H9 (cell line): ENCODE results near the gene C3orf38. TPM values are rescaled to one million over a fixed set of nuclear protein-coding genes. Genes with fewer than 3 reads are reported as not detected.

Experiments used
- DNase-seq: peaks from one replicate; pipeline ENCODE4 v3.0.0-alpha.2; 2017
- H2AFZ ChIP-seq: one replicate; pipeline ENCODE4 v1.6.1; 2013; ENCODE audit warnings: mild to moderate bottlenecking, low read length, control low read depth, moderate library complexity
- H2AK5ac ChIP-seq: 2 replicates; pipeline ENCODE4 v1.6.1; 2013; ENCODE audit warnings: low read length, control low read depth, mixed read lengths; ENCODE audit not compliant: insufficient read length
- H2BK120ac ChIP-seq: one replicate; pipeline ENCODE4 v1.6.1; 2013; ENCODE audit warnings: low read depth, mild to moderate bottlenecking, low read length, control low read depth, inconsistent platforms; ENCODE audit not compliant: poor library complexity, severe bottlenecking
- H2BK12ac ChIP-seq: 2 replicates; pipeline ENCODE4 v1.6.1; 2013; ENCODE audit warnings: low read length, control low read depth, mixed read lengths, low read depth; ENCODE audit not compliant: insufficient read length
- H2BK15ac ChIP-seq: 2 replicates; pipeline ENCODE4 v1.6.1; 2013; ENCODE audit warnings: low read depth, low read length, control low read depth
- H2BK20ac ChIP-seq: one replicate; pipeline ENCODE4 v1.6.1; 2013; ENCODE audit warnings: low read depth, mild to moderate bottlenecking, low read length, control low read depth, inconsistent platforms; ENCODE audit not compliant: poor library complexity, severe bottlenecking
- H2BK5ac ChIP-seq: 2 replicates; pipeline ENCODE4 v1.6.1; 2013; ENCODE audit warnings: low read length, control low read depth, mixed read lengths; ENCODE audit not compliant: insufficient read length
- H3K14ac ChIP-seq: 2 replicates; pipeline ENCODE4 v1.6.1; 2013; ENCODE audit warnings: low read length, control low read depth; ENCODE audit not compliant: insufficient read depth
- H3K18ac ChIP-seq: 2 replicates; pipeline ENCODE4 v1.6.1; 2013; ENCODE audit warnings: low read depth, mild to moderate bottlenecking, mixed read lengths, low read length, control low read depth; ENCODE audit not compliant: insufficient read length
- H3K23ac ChIP-seq: 2 replicates; pipeline ENCODE4 v1.6.1; 2013; ENCODE audit warnings: low read length, control low read depth, mixed read lengths, low read depth; ENCODE audit not compliant: insufficient read length
- H3K23me2 ChIP-seq: 2 replicates; pipeline ENCODE4 v1.6.1; 2013; ENCODE audit warnings: low read depth, mild to moderate bottlenecking, mixed read lengths, low read length, control low read depth; ENCODE audit not compliant: insufficient read length, poor library complexity, severe bottlenecking
- H3K27ac ChIP-seq: 2 replicates; pipeline ENCODE4 v1.5.1; 2013; ENCODE audit warnings: low read length, control low read depth, mixed read lengths, low read depth; ENCODE audit not compliant: insufficient read length
- H3K27me3 ChIP-seq: 2 replicates; pipeline ENCODE4 v1.6.1; 2013; ENCODE audit warnings: low read length, control low read depth, inconsistent platforms; ENCODE audit not compliant: insufficient read depth
- H3K4ac ChIP-seq: 2 replicates; pipeline ENCODE4 v1.6.1; 2013; ENCODE audit warnings: low read depth, mild to moderate bottlenecking, control low read depth, inconsistent platforms, low read length, moderate library complexity
- H3K4me1 ChIP-seq: 2 replicates; pipeline ENCODE4 v1.6.1; 2013; ENCODE audit warnings: low read length, control low read depth, inconsistent platforms; ENCODE audit not compliant: insufficient read depth
- H3K4me2 ChIP-seq: 2 replicates; pipeline ENCODE4 v1.6.1; 2013; ENCODE audit warnings: low read length, control low read depth, mixed read lengths; ENCODE audit not compliant: insufficient read length, insufficient read depth
- H3K56ac ChIP-seq: 2 replicates; pipeline ENCODE4 v1.6.1; 2013; ENCODE audit warnings: low read depth, mild to moderate bottlenecking, mixed read lengths, low read length, control low read depth; ENCODE audit not compliant: insufficient read length
- H3K79me1 ChIP-seq: 2 replicates; pipeline ENCODE4 v1.6.1; 2013; ENCODE audit warnings: low read depth, mild to moderate bottlenecking, moderate library complexity, low read length, control low read depth, inconsistent platforms; ENCODE audit not compliant: insufficient read depth, poor library complexity, severe bottlenecking
- H3K79me2 ChIP-seq: 2 replicates; pipeline ENCODE4 v1.6.1; 2013; ENCODE audit warnings: low read length, control low read depth, inconsistent platforms; ENCODE audit not compliant: insufficient read depth
- H3K9ac ChIP-seq: 2 replicates; pipeline ENCODE4 v1.6.1; 2013; ENCODE audit warnings: low read length, control low read depth, mixed read lengths; ENCODE audit not compliant: insufficient read length; ENCODE audit errors: extremely low read depth
- H3K9me3 ChIP-seq: one replicate; pipeline ENCODE4 v1.6.1; 2013; ENCODE audit warnings: low read depth, low read length, inconsistent platforms; ENCODE audit not compliant: control insufficient read depth
- H3T11ph ChIP-seq: one replicate; pipeline ENCODE4 v1.6.1; 2013; ENCODE audit warnings: mild to moderate bottlenecking, low read length, control low read depth, inconsistent platforms
- H4K20me1 ChIP-seq: one replicate; pipeline ENCODE4 v1.6.1; 2013; ENCODE audit not compliant: control insufficient read depth, insufficient read length, insufficient read depth
- H4K5ac ChIP-seq: 2 replicates; pipeline ENCODE4 v1.6.1; 2013; ENCODE audit warnings: low read depth, mild to moderate bottlenecking, mixed read lengths, low read length, control low read depth; ENCODE audit not compliant: insufficient read length
- H4K8ac ChIP-seq: replicated peaks from 2 replicates; pipeline ENCODE4 v1.6.1; 2013; ENCODE audit warnings: low read length, control low read depth, mixed read lengths, low read depth; ENCODE audit not compliant: insufficient read length
- H4K91ac ChIP-seq: 2 replicates; pipeline ENCODE4 v1.6.1; 2013; ENCODE audit warnings: low read depth, mild to moderate bottlenecking, moderate library complexity, mixed read lengths, low read length, control low read depth; ENCODE audit not compliant: insufficient read length
- H3K27ac Mint-ChIP-seq, 3 experiments: 2 replicates in 2 of 3; 3 replicates in 1 of 3; pipeline ENCODE4 v1.8.0; 2020 to 2021; ENCODE audit warnings: mixed read lengths in 3 of 3, mild to moderate bottlenecking in 1 of 3, moderate library complexity in 1 of 3
- H3K27me3 Mint-ChIP-seq: 2 replicates; pipeline ENCODE4 v1.8.0; 2021; ENCODE audit warnings: low read depth, mild to moderate bottlenecking, moderate library complexity, mixed read lengths
- H3K36me3 Mint-ChIP-seq, 3 experiments: 2 replicates in 2 of 3; 3 replicates in 1 of 3; pipeline ENCODE4 v1.8.0; 2020 to 2021; ENCODE audit warnings: low read depth in 3 of 3, mixed read lengths in 3 of 3; ENCODE audit not compliant: insufficient read depth in 1 of 3
- H3K4me1 Mint-ChIP-seq, 2 experiments: 2 replicates each; pipeline ENCODE4 v1.8.0; 2020; ENCODE audit warnings: mixed read lengths in 2 of 2
- H3K4me3 Mint-ChIP-seq, 2 experiments: 2 replicates in 1 of 2; 3 replicates in 1 of 2; pipeline ENCODE4 v1.8.0; 2020 to 2021; ENCODE audit warnings: mild to moderate bottlenecking in 2 of 2, mixed read lengths in 2 of 2, moderate library complexity in 1 of 2
- H3K9me3 Mint-ChIP-seq, 2 experiments: 2 replicates in 1 of 2; 3 replicates in 1 of 2; pipeline ENCODE4 v1.8.0; 2020; ENCODE audit warnings: mild to moderate bottlenecking in 2 of 2, mixed read lengths in 2 of 2, moderate library complexity in 1 of 2
- WGBS: extraction: QIAGEN DNeasy Blood & Tissue Kit; methylation state at CpG from one replicate; pipeline ENCODE4 v1.1.7; 2013; ENCODE audit warnings: missing lambda C conversion rate, low lambda C conversion rate, mixed read lengths; ENCODE audit not compliant: insufficient read length; ENCODE audit errors: extremely low coverage; 5-methylcytosine and 5-hydroxymethylcytosine counted together
- total RNA-seq: library from RNA; stranded (reverse); gene quantifications from 2 replicates; pipeline ENCODE4 v1.2.1, GENCODE V29; 2021
- TF ChIP-seq, protein P1 (sequence below): fragments of 200-600 bp; sonication (generic); conservative IDR thresholded peaks from 3 replicates; pipeline ENCODE4 v1.8.0; 2021; ENCODE audit warnings: antibody characterized with exemption, mild to moderate bottlenecking

The C3orf38 gene
- total RNA-seq, 1 experiment from 2014 or later: 36.6 TPM

DNA sequence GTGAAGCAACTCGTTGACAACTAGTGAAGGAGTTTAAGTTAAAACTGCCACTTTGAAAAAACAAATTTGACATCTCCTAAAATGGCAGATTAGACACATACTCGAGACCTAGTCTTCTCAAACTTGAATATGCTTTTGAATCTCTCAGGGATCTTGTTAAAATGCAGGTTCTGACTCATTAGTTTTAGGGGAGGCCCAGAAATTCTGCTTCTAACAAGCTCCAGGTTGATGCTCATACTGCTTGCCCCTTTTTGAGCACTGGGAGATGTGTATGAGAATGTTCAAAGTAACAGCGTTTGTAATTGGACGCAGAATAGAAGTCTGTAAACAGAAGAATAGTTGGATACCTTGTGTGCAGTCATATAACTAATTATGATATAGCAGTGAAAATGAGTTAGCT is 1.6 kb downstream of the C3orf38 start:
- H2BK20ac ChIP-seq: no peak overlapping the region
- Mint-ChIP-seq H3K4me3 (peak overlapping the region; percentile 64 to 95), H3K27ac (no peak overlapping the region), H3K9me3 (no peaks in the 10 kb centered on the region; a peak in 1 of 5 replicates), H3K4me1 (peaks cover 18 to 23% of the 10 kb centered on the region in 2 experiments), H3K27me3 (no peaks in the 10 kb centered on the region; the same call in 1 of the 2 replicates), H3K36me3 (peaks cover 12 to 30% (median 29%) of the 10 kb centered on the region in 3 experiments)
- H4K20me1 ChIP-seq: no peaks in the 10 kb centered on the region
- no peak overlapping the region for H2BK15ac ChIP-seq
- peaks cover 19% of the 10 kb centered on the region; the same call in 1 of the 2 replicates for H3K79me2 ChIP-seq
- H2BK5ac ChIP-seq: no peak overlapping the region
- no peak overlapping the region for H3K23ac ChIP-seq
- DNase-seq: no peak
- no peaks in the 10 kb centered on the region for H3K27me3 ChIP-seq
- H2BK12ac ChIP-seq: no peak overlapping the region
- H4K8ac ChIP-seq: no peak overlapping the region
- no peaks in the 10 kb centered on the region for H3K79me1 ChIP-seq
- TF ChIP-seq, protein P1, sequence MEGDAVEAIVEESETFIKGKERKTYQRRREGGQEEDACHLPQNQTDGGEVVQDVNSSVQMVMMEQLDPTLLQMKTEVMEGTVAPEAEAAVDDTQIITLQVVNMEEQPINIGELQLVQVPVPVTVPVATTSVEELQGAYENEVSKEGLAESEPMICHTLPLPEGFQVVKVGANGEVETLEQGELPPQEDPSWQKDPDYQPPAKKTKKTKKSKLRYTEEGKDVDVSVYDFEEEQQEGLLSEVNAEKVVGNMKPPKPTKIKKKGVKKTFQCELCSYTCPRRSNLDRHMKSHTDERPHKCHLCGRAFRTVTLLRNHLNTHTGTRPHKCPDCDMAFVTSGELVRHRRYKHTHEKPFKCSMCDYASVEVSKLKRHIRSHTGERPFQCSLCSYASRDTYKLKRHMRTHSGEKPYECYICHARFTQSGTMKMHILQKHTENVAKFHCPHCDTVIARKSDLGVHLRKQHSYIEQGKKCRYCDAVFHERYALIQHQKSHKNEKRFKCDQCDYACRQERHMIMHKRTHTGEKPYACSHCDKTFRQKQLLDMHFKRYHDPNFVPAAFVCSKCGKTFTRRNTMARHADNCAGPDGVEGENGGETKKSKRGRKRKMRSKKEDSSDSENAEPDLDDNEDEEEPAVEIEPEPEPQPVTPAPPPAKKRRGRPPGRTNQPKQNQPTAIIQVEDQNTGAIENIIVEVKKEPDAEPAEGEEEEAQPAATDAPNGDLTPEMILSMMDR: no peak
- no peak overlapping the region for H4K5ac ChIP-seq
- no peak overlapping the region for H3K56ac ChIP-seq
- H3K14ac ChIP-seq: no peak overlapping the region
- H3K9me3 ChIP-seq: no peaks in the 10 kb centered on the region
- peak overlapping the region; percentile 5 for H3K9ac ChIP-seq
- H2AK5ac ChIP-seq: no peak overlapping the region
- peak overlapping the region; percentile 70 for H3K4me2 ChIP-seq
- H3K4me1 ChIP-seq: no peaks in the 10 kb centered on the region
- H3T11ph ChIP-seq: no peak overlapping the region
- no peak overlapping the region for H3K27ac ChIP-seq
- no peak overlapping the region for H3K18ac ChIP-seq
- no peak overlapping the region for H2BK120ac ChIP-seq
- no CpG with 5 or more reads among the region's 4 CpGs for WGBS
- H2AFZ ChIP-seq: no peak overlapping the region
- H3K4ac ChIP-seq: no peak overlapping the region
- H4K91ac ChIP-seq: no peak overlapping the region
- no peaks in the 10 kb centered on the region for H3K23me2 ChIP-seq
